DOHH2 (cell line): ENCODE results near the gene ZSCAN1.

Experiments
- H3F3A ChIP-seq: fragments of 200-600 bp; sonication (generic), shearing (Covaris generic); 2 replicates; pipeline ENCODE4 v1.6.0; 2016; ENCODE audit warnings: antibody characterized with exemption, mild to moderate bottlenecking; ENCODE audit not compliant: control insufficient read depth, insufficient read depth
- H3K27ac ChIP-seq: fragments of 200-600 bp; sonication (generic); 2 replicates; pipeline ENCODE4 v1.5.1; 2014; ENCODE audit warnings: low read depth, mild to moderate bottlenecking, low read length, moderate library complexity
- H3K27me3 ChIP-seq: fragments of 200-600 bp; sonication (generic); 2 replicates; pipeline ENCODE4 v1.6.1; 2014; ENCODE audit warnings: mild to moderate bottlenecking, low read length, mixed read lengths; ENCODE audit not compliant: control insufficient read depth
- H3K36me3 ChIP-seq: fragments of 200-600 bp; sonication (generic); 2 replicates; pipeline ENCODE4 v1.6.1; 2014; ENCODE audit warnings: mild to moderate bottlenecking, low read length, moderate library complexity, mixed read lengths; ENCODE audit not compliant: control insufficient read depth
- H3K4me1 ChIP-seq: fragments of 200-600 bp; sonication (generic); 2 replicates; pipeline ENCODE4 v1.6.1; 2014; ENCODE audit warnings: mild to moderate bottlenecking, low read length, mixed read lengths; ENCODE audit not compliant: control insufficient read depth
- H3K4me2 ChIP-seq: fragments of 200-600 bp; sonication (generic); 2 replicates; pipeline ENCODE4 v1.6.0; 2014; ENCODE audit warnings: mild to moderate bottlenecking, low read length, moderate library complexity
- H3K4me3 ChIP-seq: fragments of 200-600 bp; sonication (generic); 2 replicates; pipeline ENCODE4 v1.5.1; 2014; ENCODE audit warnings: mild to moderate bottlenecking, low read length, mixed read lengths
- H3K79me2 ChIP-seq: fragments of 200-600 bp; sonication (generic); 2 replicates; pipeline ENCODE4 v1.6.1; 2014; ENCODE audit warnings: mild to moderate bottlenecking, low read length, mixed read lengths; ENCODE audit not compliant: control insufficient read depth
- H3K9me2 ChIP-seq: fragments of 200-600 bp; sonication (generic); replicated peaks from 2 replicates; pipeline ENCODE4 v1.6.1; 2014; ENCODE audit warnings: mild to moderate bottlenecking, low read length, mixed read lengths; ENCODE audit not compliant: control insufficient read depth
- H3K9me3 ChIP-seq: fragments of 200-600 bp; sonication (generic); 2 replicates; pipeline ENCODE4 v1.6.1; 2014; ENCODE audit warnings: antibody characterized with exemption, low read length, mixed read lengths; ENCODE audit not compliant: control insufficient read depth, insufficient read depth
- H4K20me1 ChIP-seq: fragments of 200-600 bp; sonication (generic); 2 replicates; pipeline ENCODE4 v1.6.0; 2014; ENCODE audit warnings: low read depth, mild to moderate bottlenecking, antibody characterized with exemption, low read length, moderate library complexity; ENCODE audit not compliant: control insufficient read depth, insufficient read depth
- CTCF ChIP-seq: fragments of 200-600 bp; sonication (generic); IDR thresholded peaks from one replicate; pipeline ENCODE4 v1.5.1; 2014; ENCODE audit warnings: antibody characterized with exemption, mild to moderate bottlenecking, low read depth, low read length; ENCODE audit not compliant: poor library complexity, severe bottlenecking
- EZH2phosphoT487 ChIP-seq: fragments of 200-600 bp; sonication (generic); IDR thresholded peaks from 2 replicates; pipeline ENCODE4 v1.6.1; 2017; ENCODE audit warnings: borderline replicate concordance, mild to moderate bottlenecking, antibody characterized with exemption, low read length, moderate library complexity, mixed read lengths

Gene ZSCAN1

GRCh38 chr19:58093071-58093470 lies 59.2 kb downstream of the ZSCAN1 start:
- H3K9me2 ChIP-seq = no peaks in the 10 kb centered on the region
- H4K20me1 ChIP-seq = no peaks in the 10 kb centered on the region
- H3K36me3 ChIP-seq = no peaks in the 10 kb centered on the region
- no peak overlapping the region for H3K27ac ChIP-seq
- no peaks in the 10 kb centered on the region for H3K79me2 ChIP-seq
- no peaks in the 10 kb centered on the region for H3K27me3 ChIP-seq
- H3K9me3 ChIP-seq = peaks cover 29% of the 10 kb centered on the region
- no peaks in the 10 kb centered on the region for H3K4me1 ChIP-seq
- H3K4me2 ChIP-seq = no peak overlapping the region
- TF ChIP-seq CTCF (no peak), EZH2phosphoT487 (no peak)
- H3F3A ChIP-seq = no peaks in the 10 kb centered on the region
- H3K4me3 ChIP-seq = no peak overlapping the region

- TF ChIP-seq EZH2phosphoT487 = no peak
- no peak for TF ChIP-seq CTCF
- Histone ChIP-seq H3K4me1 (no peaks in the 10 kb centered on the region), H3F3A (no peaks in the 10 kb centered on the region), H3K79me2 (no peaks in the 10 kb centered on the region), H3K4me3 (no peak overlapping the region), H3K27me3 (no peaks in the 10 kb centered on the region), H3K4me2 (no peak overlapping the region), H4K20me1 (no peaks in the 10 kb centered on the region), H3K27ac (no peak overlapping the region), H3K9me2 (no peaks in the 10 kb centered on the region), H3K9me3 (peaks cover 29% of the 10 kb centered on the region), H3K36me3 (no peaks in the 10 kb centered on the region)
Observed at GRCh38 chr19:58095328-58095727, 61.5 kb downstream of the ZSCAN1 start.

GRCh38 chr19:58096884-58097283 lies 63.1 kb downstream of the ZSCAN1 start:
- Histone ChIP-seq H3K4me1 (no peaks in the 10 kb centered on the region), H3K36me3 (no peaks in the 10 kb centered on the region), H3F3A (no peaks in the 10 kb centered on the region), H3K79me2 (no peaks in the 10 kb centered on the region), H3K9me3 (peaks cover 29% of the 10 kb centered on the region), H3K4me3 (no peak overlapping the region), H3K27ac (no peak overlapping the region), H3K4me2 (no peak overlapping the region), H4K20me1 (no peaks in the 10 kb centered on the region), H3K9me2 (no peaks in the 10 kb centered on the region), H3K27me3 (no peaks in the 10 kb centered on the region)
- TF ChIP-seq CTCF (no peak), EZH2phosphoT487 (no peak)

- H3K27me3 ChIP-seq = no peaks in the 10 kb centered on the region
- H3K4me3 ChIP-seq = no peak overlapping the region
- no peak overlapping the region for H3K27ac ChIP-seq
- no peaks in the 10 kb centered on the region for H3F3A ChIP-seq
- peaks cover 29% of the 10 kb centered on the region for H3K9me3 ChIP-seq
- TF ChIP-seq CTCF (no peak), EZH2phosphoT487 (no peak)
- H3K4me1 ChIP-seq = no peaks in the 10 kb centered on the region
- H3K79me2 ChIP-seq = no peaks in the 10 kb centered on the region
- H4K20me1 ChIP-seq = no peaks in the 10 kb centered on the region
- no peak overlapping the region for H3K4me2 ChIP-seq
- no peaks in the 10 kb centered on the region for H3K36me3 ChIP-seq
- H3K9me2 ChIP-seq = no peaks in the 10 kb centered on the region
Observed at GRCh38 chr19:58097349-58097748, 63.5 kb downstream of the ZSCAN1 start.
